HEK293T (cell line): ENCODE results near the gene RBM17.

Experiments used
- CTCF ChIA-PET: fragments of 350-600 bp; formaldehyde crosslinking; extraction: SDS; loops from one replicate; lab custom pipeline; 2021; ENCODE audit warnings: antibody characterized with exemption, inconsistent platforms; lab: Yijun Ruan, JAX
- POLR2A ChIA-PET: fragments of 350-600 bp; formaldehyde crosslinking; extraction: SDS; loops from one replicate; lab custom pipeline; 2020; ENCODE audit warnings: antibody characterized with exemption, inconsistent platforms; lab: Yijun Ruan, JAX
- DNase-seq: peaks from one replicate; pipeline ENCODE4 v3.0.0; 2012; ENCODE audit warnings: mixed read lengths; ENCODE audit errors: extremely low spot score
- ARNT ChIP-seq: fragments of 450-650 bp; IDR thresholded peaks from 2 replicates; pipeline ENCODE4 v1.6.1; 2017; ENCODE audit warnings: mild to moderate bottlenecking
- BHLHE40 ChIP-seq: fragments of 450-650 bp; IDR thresholded peaks from 2 replicates; pipeline ENCODE4 v1.6.1; 2016; ENCODE audit warnings: mild to moderate bottlenecking, moderate library complexity, borderline replicate concordance
- CTBP1 ChIP-seq: fragments of 450-650 bp; IDR thresholded peaks from 2 replicates; pipeline ENCODE4 v1.6.1; 2016; ENCODE audit warnings: borderline replicate concordance
- ELF4 ChIP-seq: fragments of 450-650 bp; IDR thresholded peaks from 2 replicates; pipeline ENCODE4 v1.6.1; 2017; ENCODE audit warnings: antibody characterized with exemption
- FOXA1 ChIP-seq: fragments of 450-650 bp; IDR thresholded peaks from 2 replicates; pipeline ENCODE4 v1.6.1; 2016; ENCODE audit warnings: mild to moderate bottlenecking
- FOXK2 ChIP-seq: fragments of 450-650 bp; IDR thresholded peaks from 2 replicates; pipeline ENCODE4 v1.6.1; 2016; ENCODE audit warnings: mild to moderate bottlenecking
- FOXM1 ChIP-seq: fragments of 450-650 bp; IDR thresholded peaks from 2 replicates; pipeline ENCODE4 v1.6.1; 2017; ENCODE audit warnings: mild to moderate bottlenecking, borderline replicate concordance
- HDGF ChIP-seq: fragments of 450-650 bp; IDR thresholded peaks from 2 replicates; pipeline ENCODE4 v1.6.1; 2017; ENCODE audit warnings: antibody characterized with exemption, borderline replicate concordance
- L3MBTL2 ChIP-seq: fragments of 450-650 bp; conservative IDR thresholded peaks from 2 replicates; pipeline ENCODE4 v1.6.1; 2016; ENCODE audit warnings: mild to moderate bottlenecking
- LEF1 ChIP-seq: fragments of 450-650 bp; IDR thresholded peaks from 2 replicates; pipeline ENCODE4 v1.6.1; 2017; ENCODE audit warnings: mild to moderate bottlenecking, borderline replicate concordance
- NFRKB ChIP-seq: fragments of 450-650 bp; IDR thresholded peaks from 2 replicates; pipeline ENCODE4 v1.6.1; 2016; ENCODE audit warnings: mild to moderate bottlenecking, moderate library complexity
- PKNOX1 ChIP-seq: fragments of 450-650 bp; IDR thresholded peaks from 2 replicates; pipeline ENCODE4 v1.6.1; 2016
- SP1 ChIP-seq: fragments of 450-650 bp; IDR thresholded peaks from 2 replicates; pipeline ENCODE4 v1.6.1; 2017
- SUZ12 ChIP-seq: fragments of 450-650 bp; IDR thresholded peaks from 2 replicates; pipeline ENCODE4 v1.6.1; 2016; ENCODE audit warnings: mild to moderate bottlenecking
- TARDBP ChIP-seq: fragments of 450-650 bp; IDR thresholded peaks from 2 replicates; pipeline ENCODE4 v1.6.1; 2016
- ZNF384 ChIP-seq: fragments of 450-650 bp; IDR thresholded peaks from 2 replicates; pipeline ENCODE4 v1.6.1; 2016

The RBM17 gene

GRCh38 chr10:6115411-6115810, 26.6 kb downstream of the RBM17 start:
- TF ChIP-seq ELF4, result no peak
- no peak for TF ChIP-seq HDGF
- no peak for TF ChIP-seq BHLHE40
- TF ChIP-seq SUZ12, result no peak
- no peak for TF ChIP-seq TARDBP
- TF ChIP-seq SP1, result no peak
- TF ChIP-seq FOXK2, result no peak
- TF ChIP-seq ZNF384, result no peak
- no peak for TF ChIP-seq L3MBTL2
- no peak for TF ChIP-seq ARNT
- no peak for TF ChIP-seq PKNOX1
- TF ChIP-seq FOXA1, result no peak
- no peak for TF ChIP-seq CTBP1
- TF ChIP-seq NFRKB, result no peak
- TF ChIP-seq LEF1, result no peak
- TF ChIP-seq FOXM1, result no peak
- ChIA-PET POLR2A (no interaction called here), CTCF (interaction anchor here (0.8 kb wide), 1 partner anchor 99 kb away, joined by 5 read pairs; no protein-coding TSS in a partner anchor)
- no peak for DNase-seq

- no peak for DNase-seq
- ChIA-PET CTCF (no interaction called here), POLR2A (no interaction called here)
- TF ChIP-seq TARDBP (no peak), FOXK2 (no peak), LEF1 (no peak), HDGF (no peak), CTBP1 (no peak), PKNOX1 (no peak), ARNT (no peak), NFRKB (no peak), L3MBTL2 (no peak), SUZ12 (no peak), FOXA1 (no peak), ELF4 (no peak), ZNF384 (no peak), SP1 (no peak), FOXM1 (no peak), BHLHE40 (no peak)
These were observed 27.1 kb downstream of the RBM17 start for GRCh38 chr10:6115824-6116350.

GRCh38 chr10:6116806-6117205, 28.0 kb downstream of the RBM17 start:
- TF ChIP-seq SP1, result no peak
- no peak for TF ChIP-seq FOXK2
- TF ChIP-seq ELF4, result no peak
- TF ChIP-seq LEF1, result no peak
- no peak for TF ChIP-seq CTBP1
- no peak for DNase-seq
- ChIA-PET POLR2A (no interaction called here), CTCF (no interaction called here)

- ChIA-PET POLR2A (no interaction called here), CTCF (no interaction called here)
- DNase-seq, result no peak
- no peak for TF ChIP-seq CTBP1
- TF ChIP-seq ELF4, result no peak
- TF ChIP-seq LEF1, result no peak
- TF ChIP-seq NFRKB, result no peak
- no peak for TF ChIP-seq SP1
These were observed 28.9 kb downstream of the RBM17 start for GRCh38 chr10:6117711-6118110.

GRCh38 chr10:6119423-6119822, 30.6 kb downstream of the RBM17 start:
- CTCF ChIA-PET, result no interaction called here
- POLR2A ChIA-PET, result interaction anchor here (0.9 kb wide), 1 partner anchor 24 kb away, joined by 3 read pairs; no protein-coding TSS in a partner anchor

GRCh38 chr10:6119962-6120361, 31.1 kb downstream of the RBM17 start:
- ChIA-PET POLR2A (no interaction called here), CTCF (no interaction called here)
- no peak for DNase-seq
- no peak for TF ChIP-seq L3MBTL2
- no peak for TF ChIP-seq BHLHE40
- no peak for TF ChIP-seq ARNT
- no peak for TF ChIP-seq HDGF
- no peak for TF ChIP-seq FOXM1
- no peak for TF ChIP-seq PKNOX1
- TF ChIP-seq CTBP1, result no peak

More at GRCh38 chr10:6119423-6119822, 30.6 kb downstream of the RBM17 start:
- DNase-seq, result no peak
- TF ChIP-seq FOXK2, result no peak
- no peak for TF ChIP-seq CTBP1
- no peak for TF ChIP-seq SUZ12
- TF ChIP-seq PKNOX1, result no peak
- TF ChIP-seq SP1, result no peak

GRCh38 chr10:6120691-6121090, 31.9 kb downstream of the RBM17 start:
- no peak for DNase-seq
- ChIA-PET CTCF (interaction anchor here (0.7 kb wide), 1 partner anchor 285 kb away, joined by 5 read pairs; no protein-coding TSS in a partner anchor), POLR2A (no interaction called here)
- TF ChIP-seq SUZ12 (no peak), LEF1 (no peak)
